SK-N-MC (cell line): Measurements from ENCODE around the gene SLC30A5.

Experiments used
- EZH2 ChIP-seq: fragments of 200-600 bp; sonication (generic); IDR thresholded peaks from one replicate; pipeline ENCODE4 v1.6.1; 2017; ENCODE audit warnings: antibody characterized with exemption
- FOXP2 ChIP-seq: optimal IDR thresholded peaks from 2 replicates; pipeline ENCODE3; 2011; ENCODE audit warnings: mild to moderate bottlenecking, moderate library complexity; ENCODE audit not compliant: insufficient read depth; ENCODE audit errors: extremely low read length, control extremely low read depth
- POLR2AphosphoS5 ChIP-seq: IDR thresholded peaks from 2 replicates; pipeline ENCODE4 v1.6.1; 2012; ENCODE audit warnings: mild to moderate bottlenecking, low read depth, low read length, borderline replicate concordance

DNA sequence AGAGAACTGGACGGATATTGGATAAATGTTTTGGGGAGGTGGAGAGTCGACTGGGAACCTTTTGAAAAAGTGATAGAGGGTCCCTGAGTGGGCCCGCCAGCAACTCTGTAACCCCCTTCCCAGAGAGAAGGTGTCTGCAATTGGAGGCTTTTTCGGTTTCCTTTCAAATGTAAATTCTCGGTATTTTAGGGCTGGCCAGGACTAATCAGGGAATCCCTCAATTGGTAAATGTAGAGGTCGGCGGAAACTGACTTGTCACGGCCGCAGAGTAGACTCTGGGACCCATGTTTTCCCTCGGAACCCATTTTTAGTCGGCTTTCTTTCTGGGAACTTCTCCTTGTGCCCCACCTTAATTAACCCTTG is 73.7 kb downstream of the SLC30A5 start:
- TF ChIP-seq EZH2 (no peak), POLR2AphosphoS5 (no peak), FOXP2 (no peak)
